ENCODE results near the gene PRR19. TPM values are rescaled to one million over a fixed set of nuclear protein-coding genes. Genes with fewer than 3 reads are reported as not detected.

The PRR19 gene
- total and polyA plus RNA-seq, 4 donors, result 0.27 to 0.43 (median 0.42) TPM; not detected in 1

DNA sequence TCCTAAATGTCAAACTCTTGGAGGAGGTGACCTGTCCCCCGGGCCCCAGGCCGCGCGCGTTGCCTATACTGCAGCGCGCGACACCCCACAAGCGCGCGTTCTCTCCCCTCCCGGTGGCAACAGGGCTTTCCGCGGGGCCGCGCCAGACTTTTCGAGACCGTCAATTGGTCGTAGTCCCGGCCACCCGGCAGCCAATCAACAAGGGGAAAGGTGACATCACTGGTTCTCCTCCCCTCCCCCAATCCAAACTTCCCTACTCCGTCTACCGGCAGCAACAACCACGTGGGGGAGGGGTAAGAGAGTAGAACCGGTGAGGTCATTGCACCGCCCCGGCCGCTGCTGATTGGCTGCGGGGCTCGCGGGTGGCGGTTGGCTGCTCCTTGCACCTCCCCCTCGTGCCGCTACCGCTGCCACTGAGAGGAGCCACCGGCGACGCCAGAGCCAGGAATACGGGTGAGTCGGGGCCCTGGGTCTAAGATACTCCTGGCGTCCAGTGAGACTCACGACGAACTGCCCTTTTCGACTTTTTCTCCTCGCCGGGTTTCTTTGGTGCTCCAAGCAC is 33.7 kb upstream of the PRR19 start (continued):
- TF ChIP-seq, protein P1, sequence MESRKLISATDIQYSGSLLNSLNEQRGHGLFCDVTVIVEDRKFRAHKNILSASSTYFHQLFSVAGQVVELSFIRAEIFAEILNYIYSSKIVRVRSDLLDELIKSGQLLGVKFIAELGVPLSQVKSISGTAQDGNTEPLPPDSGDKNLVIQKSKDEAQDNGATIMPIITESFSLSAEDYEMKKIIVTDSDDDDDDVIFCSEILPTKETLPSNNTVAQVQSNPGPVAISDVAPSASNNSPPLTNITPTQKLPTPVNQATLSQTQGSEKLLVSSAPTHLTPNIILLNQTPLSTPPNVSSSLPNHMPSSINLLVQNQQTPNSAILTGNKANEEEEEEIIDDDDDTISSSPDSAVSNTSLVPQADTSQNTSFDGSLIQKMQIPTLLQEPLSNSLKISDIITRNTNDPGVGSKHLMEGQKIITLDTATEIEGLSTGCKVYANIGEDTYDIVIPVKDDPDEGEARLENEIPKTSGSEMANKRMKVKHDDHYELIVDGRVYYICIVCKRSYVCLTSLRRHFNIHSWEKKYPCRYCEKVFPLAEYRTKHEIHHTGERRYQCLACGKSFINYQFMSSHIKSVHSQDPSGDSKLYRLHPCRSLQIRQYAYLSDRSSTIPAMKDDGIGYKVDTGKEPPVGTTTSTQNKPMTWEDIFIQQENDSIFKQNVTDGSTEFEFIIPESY (IDR thresholded peaks at IDR 0.05), result no peak
- peak in 1 of 2 donors; percentile 12 for TF ChIP-seq RAD21 (IDR thresholded peaks at IDR 0.05)
- no peak for TF ChIP-seq TAF1 (conservative IDR thresholded peaks at IDR 0.05)
- TF ChIP-seq EGR1 (IDR thresholded peaks at IDR 0.05; ENCODE audit: low read depth in 2 of 2), result no peak
- TF ChIP-seq SP1 (IDR thresholded peaks at IDR 0.05), result no peak

DNA sequence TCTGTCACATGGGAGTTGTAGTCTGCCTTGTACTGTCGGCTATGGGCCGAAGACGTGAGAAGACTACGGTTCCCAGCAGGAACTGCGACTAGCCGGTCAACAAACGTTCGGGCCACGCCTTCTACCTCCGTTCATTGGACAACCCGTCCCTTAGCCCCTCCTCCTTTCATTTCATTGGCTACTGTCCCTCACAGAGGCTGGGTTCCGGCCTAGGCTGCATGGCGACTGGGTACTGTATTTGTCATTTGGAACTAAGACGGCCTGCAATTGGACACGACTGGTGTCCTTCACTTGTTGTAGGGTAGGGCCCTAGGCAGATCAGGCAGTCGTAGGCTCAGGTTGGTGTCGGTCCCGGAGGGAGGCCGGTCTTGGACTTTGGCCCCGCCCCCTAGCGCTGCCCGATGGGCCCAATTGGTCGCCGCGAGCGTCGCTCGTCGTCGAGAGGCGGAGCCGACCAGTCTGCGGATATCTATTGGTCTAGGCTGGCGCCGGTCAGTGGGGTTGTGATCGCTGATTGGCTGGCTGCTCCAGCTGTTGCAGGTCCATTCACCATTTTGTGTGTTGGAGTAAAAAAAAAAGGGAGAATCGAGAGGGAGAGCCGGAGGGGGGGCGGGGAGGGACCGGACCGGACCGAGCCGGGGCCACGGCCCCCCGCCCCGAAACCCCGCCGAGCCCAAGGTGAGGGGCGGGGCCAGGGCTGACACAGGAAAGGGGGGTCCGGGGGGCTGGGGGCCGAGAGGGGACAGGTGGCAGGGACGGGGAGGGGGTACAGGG is 33.0 kb upstream of the PRR19 start, which contains the start of gene CIC:
CIC (plus strand) TSS at position 549 of the 774 bp plus-strand sequence. CDS start 2,532 bp downstream, outside the sequence.
- Histone ChIP-seq H3K9me3 (ENCODE audit: control insufficient read depth in 4 of 4, low read length in 3 of 4) (no peaks in the 10 kb centered on the region), H3K4me3 (ENCODE audit: low read depth in 1 of 3, low read length in 3 of 3) (peak within 1 kb of the TSS; percentile 74 to 90 (median 78)), H3K36me3 (ENCODE audit: control insufficient read depth in 4 of 4, insufficient read depth in 3 of 4, low read depth in 1 of 4, low read length in 3 of 4) (peaks cover 0 to 14% (median 8%) of the 10 kb centered on the region in 4 donors), H3K4me1 (ENCODE audit: control insufficient read depth in 4 of 4, insufficient read depth in 4 of 4, low read length in 3 of 4) (peaks cover 6 to 22% (median 13%) of the 10 kb centered on the region in 4 donors), H3K27ac (ENCODE audit: low read depth in 1 of 2, low read length in 2 of 2) (peak within 1 kb of the TSS; percentile 96 to 99), H3K27me3 (ENCODE audit: control insufficient read depth in 4 of 4, insufficient read depth in 4 of 4, low read length in 3 of 4) (no peaks in the 10 kb centered on the region), H3K9ac (ENCODE audit: low read depth in 1 of 2, low read length in 2 of 2) (peak within 1 kb of the TSS; percentile 99 to 100)
- DNase-seq (ENCODE audit: low spot score), result peak; percentile 99
- WGBS, result under 1% methylated on average over 52 of the region's 52 CpGs
- TF ChIP-seq YY1 (IDR thresholded peaks at IDR 0.05), result peak; percentile 93
- peak; percentile 60 to 76 for TF ChIP-seq HNF4A (conservative IDR thresholded peaks at IDR 0.05)
- no peak for TF ChIP-seq EGR1 (IDR thresholded peaks at IDR 0.05; ENCODE audit: low read depth in 2 of 2)
- TF ChIP-seq, protein P2, sequence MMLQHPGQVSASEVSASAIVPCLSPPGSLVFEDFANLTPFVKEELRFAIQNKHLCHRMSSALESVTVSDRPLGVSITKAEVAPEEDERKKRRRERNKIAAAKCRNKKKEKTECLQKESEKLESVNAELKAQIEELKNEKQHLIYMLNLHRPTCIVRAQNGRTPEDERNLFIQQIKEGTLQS (IDR thresholded peaks at IDR 0.05), result no peak
- TF ChIP-seq, protein P3, sequence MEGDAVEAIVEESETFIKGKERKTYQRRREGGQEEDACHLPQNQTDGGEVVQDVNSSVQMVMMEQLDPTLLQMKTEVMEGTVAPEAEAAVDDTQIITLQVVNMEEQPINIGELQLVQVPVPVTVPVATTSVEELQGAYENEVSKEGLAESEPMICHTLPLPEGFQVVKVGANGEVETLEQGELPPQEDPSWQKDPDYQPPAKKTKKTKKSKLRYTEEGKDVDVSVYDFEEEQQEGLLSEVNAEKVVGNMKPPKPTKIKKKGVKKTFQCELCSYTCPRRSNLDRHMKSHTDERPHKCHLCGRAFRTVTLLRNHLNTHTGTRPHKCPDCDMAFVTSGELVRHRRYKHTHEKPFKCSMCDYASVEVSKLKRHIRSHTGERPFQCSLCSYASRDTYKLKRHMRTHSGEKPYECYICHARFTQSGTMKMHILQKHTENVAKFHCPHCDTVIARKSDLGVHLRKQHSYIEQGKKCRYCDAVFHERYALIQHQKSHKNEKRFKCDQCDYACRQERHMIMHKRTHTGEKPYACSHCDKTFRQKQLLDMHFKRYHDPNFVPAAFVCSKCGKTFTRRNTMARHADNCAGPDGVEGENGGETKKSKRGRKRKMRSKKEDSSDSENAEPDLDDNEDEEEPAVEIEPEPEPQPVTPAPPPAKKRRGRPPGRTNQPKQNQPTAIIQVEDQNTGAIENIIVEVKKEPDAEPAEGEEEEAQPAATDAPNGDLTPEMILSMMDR (IDR thresholded peaks at IDR 0.05; ENCODE audit: low read depth, low read length, missing input control), result no peak
- TF ChIP-seq TAF1 (conservative IDR thresholded peaks at IDR 0.05), result peak; percentile 88
- TF ChIP-seq SP1 (IDR thresholded peaks at IDR 0.05), result peak; percentile 100
- TF ChIP-seq, protein P4, sequence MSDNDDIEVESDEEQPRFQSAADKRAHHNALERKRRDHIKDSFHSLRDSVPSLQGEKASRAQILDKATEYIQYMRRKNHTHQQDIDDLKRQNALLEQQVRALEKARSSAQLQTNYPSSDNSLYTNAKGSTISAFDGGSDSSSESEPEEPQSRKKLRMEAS (IDR thresholded peaks at IDR 0.05), result no peak
- TF ChIP-seq, protein P1 (IDR thresholded peaks at IDR 0.05), result no peak
- no peak for TF ChIP-seq RAD21 (IDR thresholded peaks at IDR 0.05)
- TF ChIP-seq, protein P5, sequence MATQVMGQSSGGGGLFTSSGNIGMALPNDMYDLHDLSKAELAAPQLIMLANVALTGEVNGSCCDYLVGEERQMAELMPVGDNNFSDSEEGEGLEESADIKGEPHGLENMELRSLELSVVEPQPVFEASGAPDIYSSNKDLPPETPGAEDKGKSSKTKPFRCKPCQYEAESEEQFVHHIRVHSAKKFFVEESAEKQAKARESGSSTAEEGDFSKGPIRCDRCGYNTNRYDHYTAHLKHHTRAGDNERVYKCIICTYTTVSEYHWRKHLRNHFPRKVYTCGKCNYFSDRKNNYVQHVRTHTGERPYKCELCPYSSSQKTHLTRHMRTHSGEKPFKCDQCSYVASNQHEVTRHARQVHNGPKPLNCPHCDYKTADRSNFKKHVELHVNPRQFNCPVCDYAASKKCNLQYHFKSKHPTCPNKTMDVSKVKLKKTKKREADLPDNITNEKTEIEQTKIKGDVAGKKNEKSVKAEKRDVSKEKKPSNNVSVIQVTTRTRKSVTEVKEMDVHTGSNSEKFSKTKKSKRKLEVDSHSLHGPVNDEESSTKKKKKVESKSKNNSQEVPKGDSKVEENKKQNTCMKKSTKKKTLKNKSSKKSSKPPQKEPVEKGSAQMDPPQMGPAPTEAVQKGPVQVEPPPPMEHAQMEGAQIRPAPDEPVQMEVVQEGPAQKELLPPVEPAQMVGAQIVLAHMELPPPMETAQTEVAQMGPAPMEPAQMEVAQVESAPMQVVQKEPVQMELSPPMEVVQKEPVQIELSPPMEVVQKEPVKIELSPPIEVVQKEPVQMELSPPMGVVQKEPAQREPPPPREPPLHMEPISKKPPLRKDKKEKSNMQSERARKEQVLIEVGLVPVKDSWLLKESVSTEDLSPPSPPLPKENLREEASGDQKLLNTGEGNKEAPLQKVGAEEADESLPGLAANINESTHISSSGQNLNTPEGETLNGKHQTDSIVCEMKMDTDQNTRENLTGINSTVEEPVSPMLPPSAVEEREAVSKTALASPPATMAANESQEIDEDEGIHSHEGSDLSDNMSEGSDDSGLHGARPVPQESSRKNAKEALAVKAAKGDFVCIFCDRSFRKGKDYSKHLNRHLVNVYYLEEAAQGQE (IDR thresholded peaks at IDR 0.05), result peak; percentile 12
- no peak for TF ChIP-seq JUND (IDR thresholded peaks at IDR 0.05)
- TF ChIP-seq FOXA1 (IDR thresholded peaks at IDR 0.05), result no peak
- TF ChIP-seq RXRA (IDR thresholded peaks at IDR 0.05), result no peak
- TF ChIP-seq FOXA2 (IDR thresholded peaks at IDR 0.05), result no peak
- peak; percentile 76 to 92 for TF ChIP-seq GABPA (IDR thresholded peaks at IDR 0.05 in 1 of 2, conservative IDR thresholded peaks at IDR 0.05 in 1 of 2)
- peak; percentile 9 for TF ChIP-seq NR2F2 (IDR thresholded peaks at IDR 0.05)
- TF ChIP-seq HNF4G (IDR thresholded peaks at IDR 0.05), result no peak
